Hematopoietic multipotent progenitor cell treated with erythropoietin and hydrocortisone succinate and interleukin-3 and kit ligand, for 17 days (in vitro differentiated cells): Measurements from ENCODE around the gene ADSS2.
"Not testable (repeated sequence)": the region's sequence is repeated elsewhere in the genome, so short reads cannot be mapped to it uniquely, and the experiment has no call there.

Experiments
- DNase-seq: peaks from one replicate; pipeline ENCODE4 v3.0.0-alpha.2; 2015; ENCODE audit warnings: low spot score

ADSS2 gene

DNA sequence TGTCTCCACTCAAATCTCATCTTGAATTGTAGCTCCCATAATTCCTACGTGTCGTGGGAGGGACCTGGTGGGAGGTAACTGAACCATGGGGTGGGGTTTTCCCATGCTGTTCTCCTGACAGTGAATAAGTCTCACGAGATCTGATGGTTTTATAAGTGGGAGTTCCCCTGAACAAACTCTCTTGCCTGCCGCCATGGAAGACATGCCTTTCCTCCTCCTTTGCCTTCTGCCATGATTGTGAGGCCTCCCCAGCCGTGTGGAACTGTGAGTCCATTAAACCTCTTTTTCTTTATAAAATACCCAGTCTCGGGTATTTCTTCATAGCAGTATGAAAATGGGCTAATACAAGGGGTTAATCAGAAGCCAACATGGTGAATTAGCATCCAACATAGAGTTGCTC lies 86.4 kb downstream of the ADSS2 start:
- not testable (repeated sequence) for DNase-seq

GRCh38 chr1:244362476-244362875 lies 89.2 kb downstream of the ADSS2 start:
- no peak for DNase-seq

DNA sequence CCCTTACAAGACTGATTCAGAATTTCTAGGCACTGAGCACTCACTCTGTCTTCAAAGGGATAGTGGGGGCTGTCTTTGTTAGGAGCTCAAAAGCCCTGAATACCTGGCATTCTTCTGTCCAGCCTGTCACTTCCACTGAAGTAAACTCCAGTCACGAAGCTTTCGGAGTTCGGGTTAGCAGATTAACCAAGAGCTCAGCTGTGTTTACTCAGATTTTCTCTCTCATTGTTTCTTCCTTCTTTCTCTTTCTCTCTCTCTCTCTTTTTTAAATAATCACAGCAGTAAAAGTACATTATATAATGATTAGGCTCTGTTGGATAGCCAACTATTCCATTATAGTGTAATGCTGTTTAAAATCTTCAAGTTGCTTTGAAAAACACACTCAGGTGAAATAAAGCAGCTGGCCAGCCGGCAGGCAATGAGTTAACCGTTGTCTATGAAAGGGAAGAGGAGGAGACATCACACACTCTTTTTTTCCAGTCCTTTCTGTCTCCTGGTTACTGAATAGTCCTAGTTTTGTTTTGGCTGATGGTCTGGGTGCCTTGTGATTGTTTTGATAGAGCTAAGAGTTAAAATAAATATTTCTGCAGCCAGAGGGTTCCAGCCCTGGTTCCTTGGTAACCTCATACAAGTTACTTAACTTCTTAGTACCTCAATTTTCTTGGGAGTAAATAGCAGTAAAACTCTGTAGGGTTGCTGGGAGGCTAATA lies 89.8 kb downstream of the ADSS2 start:
- DNase-seq = no peak
